Measurements from ENCODE around the gene MAL. TPM values are rescaled to one million over a fixed set of nuclear protein-coding genes. Genes with fewer than 3 reads are reported as not detected.

Gene MAL
- total RNA-seq, 1 donor from 2014 or later = not detected

- Histone ChIP-seq H3K27me3 (no peaks in the 10 kb centered on the region), H3K79me2 (ENCODE audit: low read depth) (no peaks in the 10 kb centered on the region), H3K4me3 (no peak overlapping the region), H3K9ac (no peak overlapping the region), H3K4me1 (no peaks in the 10 kb centered on the region), H3K4me2 (no peak overlapping the region), H2AFZ (replicated peaks) (no peak overlapping the region), H3K36me3 (no peaks in the 10 kb centered on the region), H3F3A (ENCODE audit: low read depth) (no peaks in the 10 kb centered on the region), H3K27ac (no peak overlapping the region), H4K20me1 (ENCODE audit: low read depth) (no peaks in the 10 kb centered on the region), H3K9me3 (ENCODE audit: low read depth) (no peaks in the 10 kb centered on the region)
- Mint-ChIP-seq H3K27me3 (ENCODE audit: insufficient read depth, low read depth) (peaks cover 7% of the 10 kb centered on the region), H3K9me3 (peaks cover 2% of the 10 kb centered on the region), H3K27ac (no peak overlapping the region), H3K4me3 (no peak overlapping the region), H3K4me1 (peaks cover 11% of the 10 kb centered on the region), H3K36me3 (no peaks in the 10 kb centered on the region)
- no peak for DNase-seq (ENCODE audit: low spot score)
- TF ChIP-seq EZH2 (IDR thresholded peaks at IDR 0.05) = no peak
- TF ChIP-seq, protein P1, sequence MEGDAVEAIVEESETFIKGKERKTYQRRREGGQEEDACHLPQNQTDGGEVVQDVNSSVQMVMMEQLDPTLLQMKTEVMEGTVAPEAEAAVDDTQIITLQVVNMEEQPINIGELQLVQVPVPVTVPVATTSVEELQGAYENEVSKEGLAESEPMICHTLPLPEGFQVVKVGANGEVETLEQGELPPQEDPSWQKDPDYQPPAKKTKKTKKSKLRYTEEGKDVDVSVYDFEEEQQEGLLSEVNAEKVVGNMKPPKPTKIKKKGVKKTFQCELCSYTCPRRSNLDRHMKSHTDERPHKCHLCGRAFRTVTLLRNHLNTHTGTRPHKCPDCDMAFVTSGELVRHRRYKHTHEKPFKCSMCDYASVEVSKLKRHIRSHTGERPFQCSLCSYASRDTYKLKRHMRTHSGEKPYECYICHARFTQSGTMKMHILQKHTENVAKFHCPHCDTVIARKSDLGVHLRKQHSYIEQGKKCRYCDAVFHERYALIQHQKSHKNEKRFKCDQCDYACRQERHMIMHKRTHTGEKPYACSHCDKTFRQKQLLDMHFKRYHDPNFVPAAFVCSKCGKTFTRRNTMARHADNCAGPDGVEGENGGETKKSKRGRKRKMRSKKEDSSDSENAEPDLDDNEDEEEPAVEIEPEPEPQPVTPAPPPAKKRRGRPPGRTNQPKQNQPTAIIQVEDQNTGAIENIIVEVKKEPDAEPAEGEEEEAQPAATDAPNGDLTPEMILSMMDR (IDR thresholded peaks at IDR 0.05) = no peak
- no peak for TF ChIP-seq EZH2phosphoT487 (IDR thresholded peaks at IDR 0.05)
Measured at GRCh38 chr2:95052307-95052706, 26.8 kb downstream of the MAL start.

GRCh38 chr2:95052804-95053479 is 27.4 kb downstream of the MAL start:
- Histone ChIP-seq H3K9me3 (ENCODE audit: low read depth) (no peaks in the 10 kb centered on the region), H3K36me3 (no peaks in the 10 kb centered on the region), H3K4me2 (no peak overlapping the region), H2AFZ (replicated peaks) (no peak overlapping the region), H3K9ac (no peak overlapping the region), H3K4me3 (no peak overlapping the region), H3K79me2 (ENCODE audit: low read depth) (no peaks in the 10 kb centered on the region), H3K27ac (no peak overlapping the region), H3K4me1 (no peaks in the 10 kb centered on the region), H4K20me1 (ENCODE audit: low read depth) (no peaks in the 10 kb centered on the region), H3F3A (ENCODE audit: low read depth) (no peaks in the 10 kb centered on the region), H3K27me3 (no peaks in the 10 kb centered on the region)
- Mint-ChIP-seq H3K27ac (no peak overlapping the region), H3K27me3 (ENCODE audit: insufficient read depth, low read depth) (peaks cover 7% of the 10 kb centered on the region), H3K36me3 (no peaks in the 10 kb centered on the region), H3K9me3 (peaks cover 2% of the 10 kb centered on the region), H3K4me1 (peaks cover 16% of the 10 kb centered on the region), H3K4me3 (no peak overlapping the region)
- TF ChIP-seq EZH2phosphoT487 (IDR thresholded peaks at IDR 0.05) = no peak
- TF ChIP-seq, protein P1 (IDR thresholded peaks at IDR 0.05) = no peak
- TF ChIP-seq EZH2 (IDR thresholded peaks at IDR 0.05) = no peak
- no peak for DNase-seq (ENCODE audit: low spot score)

- Histone ChIP-seq H3K4me1 (no peaks in the 10 kb centered on the region), H3K4me3 (no peak overlapping the region), H3K36me3 (no peaks in the 10 kb centered on the region), H3K9ac (no peak overlapping the region), H2AFZ (replicated peaks) (no peak overlapping the region), H3K4me2 (no peak overlapping the region), H4K20me1 (ENCODE audit: low read depth) (no peaks in the 10 kb centered on the region), H3F3A (ENCODE audit: low read depth) (no peaks in the 10 kb centered on the region), H3K27me3 (no peaks in the 10 kb centered on the region), H3K9me3 (ENCODE audit: low read depth) (no peaks in the 10 kb centered on the region), H3K27ac (no peak overlapping the region), H3K79me2 (ENCODE audit: low read depth) (no peaks in the 10 kb centered on the region)
- Mint-ChIP-seq H3K4me3 (no peak overlapping the region), H3K27ac (no peak overlapping the region), H3K9me3 (peaks cover 2% of the 10 kb centered on the region), H3K4me1 (peaks cover 20% of the 10 kb centered on the region), H3K27me3 (ENCODE audit: insufficient read depth, low read depth) (peaks cover 9% of the 10 kb centered on the region), H3K36me3 (no peaks in the 10 kb centered on the region)
- TF ChIP-seq EZH2 (IDR thresholded peaks at IDR 0.05) (no peak), EZH2phosphoT487 (IDR thresholded peaks at IDR 0.05) (no peak)
- TF ChIP-seq, protein P1 (IDR thresholded peaks at IDR 0.05) = no peak
- DNase-seq (ENCODE audit: low spot score) = no peak
Measured at GRCh38 chr2:95053543-95053942, 28.0 kb downstream of the MAL start.
